WTC11 (cell line): ENCODE data around the gene ANKRD49. TPM values are rescaled to one million over a fixed set of nuclear protein-coding genes. Genes with fewer than 3 reads are reported as not detected.

ENCODE experiments used
- ATAC-seq: fragments of 200-7000 bp; cut with Tn5 transposase; 2 replicates; pipeline ENCODE4 v1.10.0; 2021; ENCODE audit warnings: mild to moderate bottlenecking, moderate library complexity
- CTCF ChIA-PET: fragments of 300-600 bp; sonication (Branson Sonifier 250); formaldehyde crosslinking; loops from one replicate; lab custom pipeline; 2021; ENCODE audit warnings: antibody characterized with exemption; lab: Charles Lee
- POLR2A ChIA-PET: fragments of 350-600 bp; sonication (Branson Sonifier 250); formaldehyde crosslinking; loops from one replicate; lab custom pipeline; 2021; ENCODE audit warnings: antibody characterized with exemption; lab: Charles Lee
- DNase-seq: peaks from one replicate; pipeline ENCODE4 v3.0.0; 2021; ENCODE audit warnings: low spot score
- H3K27ac Mint-ChIP-seq: 2 replicates; pipeline ENCODE4 v1.8.0; 2021; ENCODE audit warnings: mixed read lengths
- H3K27me3 Mint-ChIP-seq: 2 replicates; pipeline ENCODE4 v1.8.0; 2021; ENCODE audit warnings: low read depth, mild to moderate bottlenecking, moderate library complexity, mixed read lengths
- H3K36me3 Mint-ChIP-seq: 2 replicates; pipeline ENCODE4 v1.8.0; 2021; ENCODE audit warnings: mixed read lengths
- H3K4me1 Mint-ChIP-seq: 2 replicates; pipeline ENCODE4 v1.8.0; 2022; ENCODE audit warnings: mixed read lengths
- H3K4me3 Mint-ChIP-seq: 2 replicates; pipeline ENCODE4 v1.8.0; 2021; ENCODE audit warnings: mild to moderate bottlenecking, moderate library complexity, mixed read lengths
- H3K9me3 Mint-ChIP-seq: 2 replicates; pipeline ENCODE4 v1.8.0; 2021; ENCODE audit warnings: mixed read lengths
- ELF4 ChIP-seq: sonication (generic); formaldehyde crosslinking; IDR thresholded peaks from 2 replicates; pipeline ENCODE4 v1.8.1; 2022; ENCODE audit warnings: low read depth, mild to moderate bottlenecking, moderate library complexity, missing genetic modification reagents
- EMX1 ChIP-seq: fragments of 250-450 bp; sonication (Bioruptor Pico); IDR thresholded peaks from 2 replicates; pipeline ENCODE4 v1.8.0; 2021; ENCODE audit warnings: mild to moderate bottlenecking
- ESRRA ChIP-seq: sonication (generic); formaldehyde crosslinking; IDR thresholded peaks from 2 replicates; pipeline ENCODE4 v1.8.1; 2022; ENCODE audit warnings: mild to moderate bottlenecking, missing genetic modification reagents, borderline replicate concordance
- GRHL2 ChIP-seq: fragments of 250-450 bp; sonication (Bioruptor Pico); IDR thresholded peaks from 2 replicates; pipeline ENCODE4 v1.8.0; 2022; ENCODE audit warnings: mild to moderate bottlenecking, moderate library complexity; ENCODE audit not compliant: insufficient replicate concordance, severe bottlenecking
- GTF2I ChIP-seq: fragments of 250-450 bp; sonication (Bioruptor Pico); conservative IDR thresholded peaks from 2 replicates; pipeline ENCODE4 v1.4.0; 2021; ENCODE audit warnings: mild to moderate bottlenecking
- KAT7 ChIP-seq: sonication (generic); formaldehyde crosslinking; IDR thresholded peaks from 2 replicates; pipeline ENCODE4 v1.8.1; 2023; ENCODE audit warnings: missing genetic modification reagents, mild to moderate bottlenecking, borderline replicate concordance
- MXD4 ChIP-seq: fragments of 250-450 bp; sonication (Bioruptor Pico); IDR thresholded peaks from 2 replicates; pipeline ENCODE4 v1.8.0; 2021; ENCODE audit warnings: mild to moderate bottlenecking, moderate library complexity, borderline replicate concordance
- NR2C2 ChIP-seq: sonication (generic); formaldehyde crosslinking; IDR thresholded peaks from 2 replicates; pipeline ENCODE4 v1.8.0; 2022; ENCODE audit warnings: mild to moderate bottlenecking, missing genetic modification reagents
- RORB ChIP-seq: fragments of 250-450 bp; sonication (Bioruptor Pico); IDR thresholded peaks from 2 replicates; pipeline ENCODE4 v1.9.0; 2021; ENCODE audit warnings: mild to moderate bottlenecking
- SOX15 ChIP-seq: fragments of 250-450 bp; sonication (Bioruptor Pico); IDR thresholded peaks from 2 replicates; pipeline ENCODE4 v1.9.0; 2021; ENCODE audit warnings: mild to moderate bottlenecking
- TCF7 ChIP-seq: sonication (generic); formaldehyde crosslinking; IDR thresholded peaks from 2 replicates; pipeline ENCODE4 v1.8.0; 2022; ENCODE audit warnings: mild to moderate bottlenecking, low read depth, missing genetic modification reagents, moderate library complexity
- ZNF121 ChIP-seq: sonication (generic); formaldehyde crosslinking; IDR thresholded peaks from 2 replicates; pipeline ENCODE4 v1.8.0; 2023; ENCODE audit warnings: missing genetic modification reagents
- ZNF317 ChIP-seq: sonication (generic); formaldehyde crosslinking; IDR thresholded peaks from 2 replicates; pipeline ENCODE4 v1.8.1; 2023; ENCODE audit warnings: low read depth, mild to moderate bottlenecking, moderate library complexity, missing genetic modification reagents, borderline replicate concordance
- ZNF396 ChIP-seq: fragments of 250-450 bp; sonication (Bioruptor Pico); IDR thresholded peaks from 2 replicates; pipeline ENCODE4 v1.8.0; 2021; ENCODE audit warnings: mild to moderate bottlenecking, moderate library complexity, borderline replicate concordance
- total RNA-seq: library from RNA; stranded (reverse); gene quantifications from 3 replicates; pipeline ENCODE4 v1.2.3, GENCODE V29; 2021
- TF ChIP-seq, protein P1 (sequence below): sonication (generic); formaldehyde crosslinking; IDR thresholded peaks from 2 replicates; pipeline ENCODE4 v1.8.1; 2023; ENCODE audit warnings: mild to moderate bottlenecking, missing genetic modification reagents, moderate library complexity
- TF ChIP-seq, protein P2 (sequence below): sonication (generic); formaldehyde crosslinking; conservative IDR thresholded peaks from 2 replicates; pipeline ENCODE4 v1.8.1; 2023; ENCODE audit warnings: mild to moderate bottlenecking, low read depth, missing genetic modification reagents, moderate library complexity
- TF ChIP-seq, protein P3 (sequence below): fragments of 250-450 bp; sonication (Bioruptor Pico); IDR thresholded peaks from 2 replicates; pipeline ENCODE4 v1.9.0; 2021; ENCODE audit warnings: mild to moderate bottlenecking
- TF ChIP-seq, protein P4 (sequence below): fragments of 250-450 bp; sonication (Bioruptor Pico); IDR thresholded peaks from 2 replicates; pipeline ENCODE4 v2.1.2; 2022; ENCODE audit warnings: mild to moderate bottlenecking, moderate library complexity
- TF ChIP-seq, protein P5 (sequence below): sonication (generic); formaldehyde crosslinking; IDR thresholded peaks from 2 replicates; pipeline ENCODE4 v1.8.1; 2022; ENCODE audit warnings: mild to moderate bottlenecking, missing genetic modification reagents, moderate library complexity, borderline replicate concordance
- TF ChIP-seq, protein P6 (sequence below): sonication (generic); formaldehyde crosslinking; conservative IDR thresholded peaks from 2 replicates; pipeline ENCODE4 v1.8.1; 2022; ENCODE audit warnings: mild to moderate bottlenecking, missing genetic modification reagents
- TF ChIP-seq, protein P7 (sequence below): sonication (generic); formaldehyde crosslinking; IDR thresholded peaks from 2 replicates; pipeline ENCODE4 v1.8.1; 2023; ENCODE audit warnings: mild to moderate bottlenecking, missing genetic modification reagents
- TF ChIP-seq, protein P8 (sequence below): sonication (generic); formaldehyde crosslinking; IDR thresholded peaks from 2 replicates; pipeline ENCODE4 v1.8.1; 2023; ENCODE audit warnings: mild to moderate bottlenecking, moderate library complexity, missing genetic modification reagents

ANKRD49 gene
- total RNA-seq, 1 experiment from 2014 or later = 9.5 TPM

DNA sequence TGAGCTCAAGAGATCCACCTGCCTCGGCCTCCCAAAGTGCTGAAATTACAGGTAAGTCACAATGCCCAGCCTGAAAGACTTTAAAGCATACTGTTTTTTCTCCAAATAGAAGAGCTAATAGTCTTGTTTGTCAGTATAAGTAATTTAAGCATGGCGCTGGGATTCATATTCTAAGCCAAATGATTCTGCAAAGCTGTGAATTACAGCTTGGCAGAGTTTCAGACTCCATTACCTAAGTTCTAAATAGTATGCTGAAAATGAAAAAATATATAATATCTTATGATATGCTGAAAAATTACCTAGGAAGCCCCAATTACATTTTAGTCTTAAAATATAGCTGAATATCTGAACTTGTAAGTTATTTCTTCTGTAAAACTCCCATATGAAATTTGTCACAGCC, 39.5 kb upstream of the ANKRD49 start:
- Mint-ChIP-seq H3K4me3 (no peak overlapping the region), H3K4me1 (no peaks in the 10 kb centered on the region), H3K27me3 (no peaks in the 10 kb centered on the region), H3K27ac (no peak overlapping the region), H3K9me3 (peaks cover 7% of the 10 kb centered on the region; the same call in 1 of the 2 replicates), H3K36me3 (peaks cover 13% of the 10 kb centered on the region)
- DNase-seq = no peak
- TF ChIP-seq TCF7 (CRISPR knock-in tag) (no peak), SOX15 (no peak), RORB (CRISPR knock-in tag) (no peak), GRHL2 (CRISPR knock-in tag) (no peak), EMX1 (CRISPR knock-in tag) (no peak), NR2C2 (no peak), ESRRA (CRISPR knock-in tag) (no peak)
- TF ChIP-seq, protein P1, sequence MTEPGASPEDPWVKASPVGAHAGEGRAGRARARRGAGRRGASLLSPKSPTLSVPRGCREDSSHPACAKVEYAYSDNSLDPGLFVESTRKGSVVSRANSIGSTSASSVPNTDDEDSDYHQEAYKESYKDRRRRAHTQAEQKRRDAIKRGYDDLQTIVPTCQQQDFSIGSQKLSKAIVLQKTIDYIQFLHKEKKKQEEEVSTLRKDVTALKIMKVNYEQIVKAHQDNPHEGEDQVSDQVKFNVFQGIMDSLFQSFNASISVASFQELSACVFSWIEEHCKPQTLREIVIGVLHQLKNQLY = no peak
- TF ChIP-seq, protein P2, sequence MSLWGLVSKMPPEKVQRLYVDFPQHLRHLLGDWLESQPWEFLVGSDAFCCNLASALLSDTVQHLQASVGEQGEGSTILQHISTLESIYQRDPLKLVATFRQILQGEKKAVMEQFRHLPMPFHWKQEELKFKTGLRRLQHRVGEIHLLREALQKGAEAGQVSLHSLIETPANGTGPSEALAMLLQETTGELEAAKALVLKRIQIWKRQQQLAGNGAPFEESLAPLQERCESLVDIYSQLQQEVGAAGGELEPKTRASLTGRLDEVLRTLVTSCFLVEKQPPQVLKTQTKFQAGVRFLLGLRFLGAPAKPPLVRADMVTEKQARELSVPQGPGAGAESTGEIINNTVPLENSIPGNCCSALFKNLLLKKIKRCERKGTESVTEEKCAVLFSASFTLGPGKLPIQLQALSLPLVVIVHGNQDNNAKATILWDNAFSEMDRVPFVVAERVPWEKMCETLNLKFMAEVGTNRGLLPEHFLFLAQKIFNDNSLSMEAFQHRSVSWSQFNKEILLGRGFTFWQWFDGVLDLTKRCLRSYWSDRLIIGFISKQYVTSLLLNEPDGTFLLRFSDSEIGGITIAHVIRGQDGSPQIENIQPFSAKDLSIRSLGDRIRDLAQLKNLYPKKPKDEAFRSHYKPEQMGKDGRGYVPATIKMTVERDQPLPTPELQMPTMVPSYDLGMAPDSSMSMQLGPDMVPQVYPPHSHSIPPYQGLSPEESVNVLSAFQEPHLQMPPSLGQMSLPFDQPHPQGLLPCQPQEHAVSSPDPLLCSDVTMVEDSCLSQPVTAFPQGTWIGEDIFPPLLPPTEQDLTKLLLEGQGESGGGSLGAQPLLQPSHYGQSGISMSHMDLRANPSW = no peak
- TF ChIP-seq, protein P3, sequence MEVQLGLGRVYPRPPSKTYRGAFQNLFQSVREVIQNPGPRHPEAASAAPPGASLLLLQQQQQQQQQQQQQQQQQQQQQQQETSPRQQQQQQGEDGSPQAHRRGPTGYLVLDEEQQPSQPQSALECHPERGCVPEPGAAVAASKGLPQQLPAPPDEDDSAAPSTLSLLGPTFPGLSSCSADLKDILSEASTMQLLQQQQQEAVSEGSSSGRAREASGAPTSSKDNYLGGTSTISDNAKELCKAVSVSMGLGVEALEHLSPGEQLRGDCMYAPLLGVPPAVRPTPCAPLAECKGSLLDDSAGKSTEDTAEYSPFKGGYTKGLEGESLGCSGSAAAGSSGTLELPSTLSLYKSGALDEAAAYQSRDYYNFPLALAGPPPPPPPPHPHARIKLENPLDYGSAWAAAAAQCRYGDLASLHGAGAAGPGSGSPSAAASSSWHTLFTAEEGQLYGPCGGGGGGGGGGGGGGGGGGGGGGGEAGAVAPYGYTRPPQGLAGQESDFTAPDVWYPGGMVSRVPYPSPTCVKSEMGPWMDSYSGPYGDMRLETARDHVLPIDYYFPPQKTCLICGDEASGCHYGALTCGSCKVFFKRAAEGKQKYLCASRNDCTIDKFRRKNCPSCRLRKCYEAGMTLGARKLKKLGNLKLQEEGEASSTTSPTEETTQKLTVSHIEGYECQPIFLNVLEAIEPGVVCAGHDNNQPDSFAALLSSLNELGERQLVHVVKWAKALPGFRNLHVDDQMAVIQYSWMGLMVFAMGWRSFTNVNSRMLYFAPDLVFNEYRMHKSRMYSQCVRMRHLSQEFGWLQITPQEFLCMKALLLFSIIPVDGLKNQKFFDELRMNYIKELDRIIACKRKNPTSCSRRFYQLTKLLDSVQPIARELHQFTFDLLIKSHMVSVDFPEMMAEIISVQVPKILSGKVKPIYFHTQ (CRISPR knock-in tag) = no peak
- TF ChIP-seq, protein P4, sequence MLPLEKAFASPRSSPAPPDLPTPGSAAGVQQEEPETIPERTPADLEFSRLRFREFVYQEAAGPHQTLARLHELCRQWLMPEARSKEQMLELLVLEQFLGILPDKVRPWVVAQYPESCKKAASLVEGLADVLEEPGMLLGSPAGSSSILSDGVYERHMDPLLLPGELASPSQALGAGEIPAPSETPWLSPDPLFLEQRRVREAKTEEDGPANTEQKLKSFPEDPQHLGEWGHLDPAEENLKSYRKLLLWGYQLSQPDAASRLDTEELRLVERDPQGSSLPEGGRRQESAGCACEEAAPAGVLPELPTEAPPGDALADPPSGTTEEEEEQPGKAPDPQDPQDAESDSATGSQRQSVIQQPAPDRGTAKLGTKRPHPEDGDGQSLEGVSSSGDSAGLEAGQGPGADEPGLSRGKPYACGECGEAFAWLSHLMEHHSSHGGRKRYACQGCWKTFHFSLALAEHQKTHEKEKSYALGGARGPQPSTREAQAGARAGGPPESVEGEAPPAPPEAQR (CRISPR knock-in tag) = no peak
- TF ChIP-seq, protein P5, sequence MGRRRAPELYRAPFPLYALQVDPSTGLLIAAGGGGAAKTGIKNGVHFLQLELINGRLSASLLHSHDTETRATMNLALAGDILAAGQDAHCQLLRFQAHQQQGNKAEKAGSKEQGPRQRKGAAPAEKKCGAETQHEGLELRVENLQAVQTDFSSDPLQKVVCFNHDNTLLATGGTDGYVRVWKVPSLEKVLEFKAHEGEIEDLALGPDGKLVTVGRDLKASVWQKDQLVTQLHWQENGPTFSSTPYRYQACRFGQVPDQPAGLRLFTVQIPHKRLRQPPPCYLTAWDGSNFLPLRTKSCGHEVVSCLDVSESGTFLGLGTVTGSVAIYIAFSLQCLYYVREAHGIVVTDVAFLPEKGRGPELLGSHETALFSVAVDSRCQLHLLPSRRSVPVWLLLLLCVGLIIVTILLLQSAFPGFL (CRISPR knock-in tag) = no peak
- TF ChIP-seq, protein P6, sequence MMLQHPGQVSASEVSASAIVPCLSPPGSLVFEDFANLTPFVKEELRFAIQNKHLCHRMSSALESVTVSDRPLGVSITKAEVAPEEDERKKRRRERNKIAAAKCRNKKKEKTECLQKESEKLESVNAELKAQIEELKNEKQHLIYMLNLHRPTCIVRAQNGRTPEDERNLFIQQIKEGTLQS = no peak
- no peak for ATAC-seq
- ChIA-PET POLR2A (no interaction called here), CTCF (interaction anchor here (0.9 kb wide), 1 partner anchor 559 kb away, joined by 3 read pairs; no protein-coding TSS in a partner anchor)

DNA sequence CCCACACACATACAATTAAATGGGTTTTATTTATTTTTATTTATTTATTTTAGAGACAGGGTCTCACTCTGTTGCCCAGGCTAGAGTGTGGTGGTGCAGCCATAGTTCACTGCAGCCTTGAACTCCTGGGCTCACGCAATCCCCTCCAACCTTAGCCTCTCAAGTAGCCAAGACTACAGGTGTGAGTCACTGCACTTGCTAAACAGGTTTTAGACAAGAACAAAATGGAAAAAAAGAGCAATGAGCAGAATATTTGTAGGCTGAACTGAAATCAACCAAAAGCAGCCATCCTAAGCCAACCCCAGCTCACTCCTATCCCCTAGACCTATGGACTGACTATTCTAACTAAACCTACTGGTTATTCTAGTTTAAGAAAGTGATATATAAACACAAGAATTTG, 37.9 kb upstream of the ANKRD49 start:
- H3K27ac Mint-ChIP-seq = no peak overlapping the region
- no peak for ATAC-seq
- no peak for TF ChIP-seq KAT7 (CRISPR knock-in tag)
- TF ChIP-seq ZNF317 (CRISPR knock-in tag) = no peak
- TF ChIP-seq, protein P7, sequence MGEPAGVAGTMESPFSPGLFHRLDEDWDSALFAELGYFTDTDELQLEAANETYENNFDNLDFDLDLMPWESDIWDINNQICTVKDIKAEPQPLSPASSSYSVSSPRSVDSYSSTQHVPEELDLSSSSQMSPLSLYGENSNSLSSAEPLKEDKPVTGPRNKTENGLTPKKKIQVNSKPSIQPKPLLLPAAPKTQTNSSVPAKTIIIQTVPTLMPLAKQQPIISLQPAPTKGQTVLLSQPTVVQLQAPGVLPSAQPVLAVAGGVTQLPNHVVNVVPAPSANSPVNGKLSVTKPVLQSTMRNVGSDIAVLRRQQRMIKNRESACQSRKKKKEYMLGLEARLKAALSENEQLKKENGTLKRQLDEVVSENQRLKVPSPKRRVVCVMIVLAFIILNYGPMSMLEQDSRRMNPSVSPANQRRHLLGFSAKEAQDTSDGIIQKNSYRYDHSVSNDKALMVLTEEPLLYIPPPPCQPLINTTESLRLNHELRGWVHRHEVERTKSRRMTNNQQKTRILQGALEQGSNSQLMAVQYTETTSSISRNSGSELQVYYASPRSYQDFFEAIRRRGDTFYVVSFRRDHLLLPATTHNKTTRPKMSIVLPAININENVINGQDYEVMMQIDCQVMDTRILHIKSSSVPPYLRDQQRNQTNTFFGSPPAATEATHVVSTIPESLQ (CRISPR knock-in tag) = no peak
- TF ChIP-seq MXD4 (CRISPR knock-in tag) = no peak
- TF ChIP-seq ZNF396 = no peak
- no peak for TF ChIP-seq ELF4
- TF ChIP-seq ZNF121 = no peak
- TF ChIP-seq GRHL2 (CRISPR knock-in tag) = no peak
- TF ChIP-seq, protein P8, sequence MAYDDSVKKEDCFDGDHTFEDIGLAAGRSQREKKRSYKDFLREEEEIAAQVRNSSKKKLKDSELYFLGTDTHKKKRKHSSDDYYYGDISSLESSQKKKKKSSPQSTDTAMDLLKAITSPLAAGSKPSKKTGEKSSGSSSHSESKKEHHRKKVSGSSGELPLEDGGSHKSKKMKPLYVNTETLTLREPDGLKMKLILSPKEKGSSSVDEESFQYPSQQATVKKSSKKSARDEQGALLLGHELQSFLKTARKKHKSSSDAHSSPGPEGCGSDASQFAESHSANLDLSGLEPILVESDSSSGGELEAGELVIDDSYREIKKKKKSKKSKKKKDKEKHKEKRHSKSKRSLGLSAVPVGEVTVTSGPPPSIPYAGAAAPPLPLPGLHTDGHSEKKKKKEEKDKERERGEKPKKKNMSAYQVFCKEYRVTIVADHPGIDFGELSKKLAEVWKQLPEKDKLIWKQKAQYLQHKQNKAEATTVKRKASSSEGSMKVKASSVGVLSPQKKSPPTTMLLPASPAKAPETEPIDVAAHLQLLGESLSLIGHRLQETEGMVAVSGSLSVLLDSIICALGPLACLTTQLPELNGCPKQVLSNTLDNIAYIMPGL (CRISPR knock-in tag) = no peak
- no peak for TF ChIP-seq GTF2I (CRISPR knock-in tag)

More for the DNA sequence above, 37.9 kb upstream of the ANKRD49 start:
- ChIA-PET POLR2A (no interaction called here), CTCF (no interaction called here)
- no peaks in the 10 kb centered on the region for H3K4me1 Mint-ChIP-seq
- H3K4me3 Mint-ChIP-seq = no peak overlapping the region
- no peak for DNase-seq
- peaks cover 22% of the 10 kb centered on the region for H3K36me3 Mint-ChIP-seq
- H3K9me3 Mint-ChIP-seq = peaks cover 7% of the 10 kb centered on the region; the same call in 1 of the 2 replicates
- no peaks in the 10 kb centered on the region for H3K27me3 Mint-ChIP-seq
